ENCODE data around the gene KLHDC7B. TPM values are rescaled to one million over a fixed set of nuclear protein-coding genes. Genes with fewer than 3 reads are reported as not detected.

KLHDC7B gene
- total and polyA plus RNA-seq, 9 donors, result 0.04 to 0.13 (median 0.10) TPM; not detected in 2

GRCh38 chr22:50587407-50587806 is 41.7 kb downstream of the KLHDC7B start:
- Histone ChIP-seq H3K9me3 (no peaks in the 10 kb centered on the region), H3K36me3 (no peaks in the 10 kb centered on the region), H3K4me3 (no peak overlapping the region), H3K27ac (no peak overlapping the region), H3K4me1 (ENCODE audit: insufficient read depth) (peaks cover 2% of the 10 kb centered on the region), H3K27me3 (no peaks in the 10 kb centered on the region)
- intact Hi-C loops (cut with DNase I), result no loop called here
- no peak for TF ChIP-seq POLR2A (IDR thresholded peaks at IDR 0.05)
- TF ChIP-seq CTCF (IDR thresholded peaks at IDR 0.05), result no peak
- TF ChIP-seq EP300 (IDR thresholded peaks at IDR 0.05), result no peak
- DNase-seq, result peak in 1 of 5 donors; percentile 7
- 89 to 94% (median 92%) methylated on average over 5 of the region's 5 CpGs for WGBS, 3 donors

GRCh38 chr22:50595189-50595588 is 49.5 kb downstream of the KLHDC7B start:
- TF ChIP-seq EP300 (IDR thresholded peaks at IDR 0.05) (no peak), CTCF (IDR thresholded peaks at IDR 0.05) (no peak), POLR2A (IDR thresholded peaks at IDR 0.05) (no peak)
- H3K27ac ChIP-seq, result no peak overlapping the region
- no peaks in the 10 kb centered on the region for H3K27me3 ChIP-seq
- H3K36me3 ChIP-seq, result no peaks in the 10 kb centered on the region
- intact Hi-C loops (cut with DNase I), result no loop called here
- 88 to 91% (median 88%) methylated on average over 3 of the region's 3 CpGs for WGBS, 3 donors
- no peaks in the 10 kb centered on the region for H3K9me3 ChIP-seq
- no peak for DNase-seq
- H3K4me3 ChIP-seq, result no peak overlapping the region
- peaks cover 2% of the 10 kb centered on the region for H3K4me1 ChIP-seq (ENCODE audit: insufficient read depth)

- peaks cover 2% of the 10 kb centered on the region for H3K4me1 ChIP-seq (ENCODE audit: insufficient read depth)
- intact Hi-C loops (cut with DNase I), result no loop called here
- no peaks in the 10 kb centered on the region for H3K27me3 ChIP-seq
- H3K9me3 ChIP-seq, result no peaks in the 10 kb centered on the region
- 74 to 89% (median 83%) methylated on average over 5 of the region's 5 CpGs for WGBS, 3 donors
- H3K27ac ChIP-seq, result no peak overlapping the region
- no peak overlapping the region for H3K4me3 ChIP-seq
- no peak for DNase-seq
- TF ChIP-seq EP300 (IDR thresholded peaks at IDR 0.05), result no peak
- no peak for TF ChIP-seq POLR2A (IDR thresholded peaks at IDR 0.05)
- TF ChIP-seq CTCF (IDR thresholded peaks at IDR 0.05), result no peak
- H3K36me3 ChIP-seq, result no peaks in the 10 kb centered on the region
Observed at GRCh38 chr22:50597097-50597496, 51.4 kb downstream of the KLHDC7B start.

- intact Hi-C loops (cut with DNase I), result no loop called here
Observed at GRCh38 chr22:50599816-50600455, 54.2 kb downstream of the KLHDC7B start.

More at GRCh38 chr22:50599816-50600455, 54.2 kb downstream of the KLHDC7B start:
- DNase-seq, result peak; percentile 61 to 84 (median 79)
- Histone ChIP-seq H3K27me3 (no peaks in the 10 kb centered on the region), H3K36me3 (no peaks in the 10 kb centered on the region), H3K9me3 (no peaks in the 10 kb centered on the region), H3K4me3 (peak overlapping the region; percentile 39), H3K27ac (no peak overlapping the region), H3K4me1 (ENCODE audit: insufficient read depth) (peaks cover 2% of the 10 kb centered on the region)
- WGBS, 3 donors, result 11 to 15% (median 14%) methylated on average over 45 to 52 of the region's 52 CpGs
- TF ChIP-seq POLR2A (IDR thresholded peaks at IDR 0.05), result no peak
- TF ChIP-seq EP300 (IDR thresholded peaks at IDR 0.05), result no peak
- TF ChIP-seq CTCF (IDR thresholded peaks at IDR 0.05), result no peak
